Neural progenitor cell (in vitro differentiated cells): ENCODE data around the gene FAM83E.

Source experiments
- CTCF ChIP-seq: fragments of 200-600 bp; sonication (generic); IDR thresholded peaks from 2 replicates; pipeline ENCODE4 v1.5.1; 2017; ENCODE audit warnings: antibody characterized with exemption, mild to moderate bottlenecking
- EZH2 ChIP-seq: fragments of 200-600 bp; sonication (generic); IDR thresholded peaks from 2 replicates; pipeline ENCODE4 v1.6.1; 2017; ENCODE audit warnings: antibody characterized with exemption, mild to moderate bottlenecking, moderate library complexity
- EZH2phosphoT487 ChIP-seq: fragments of 200-600 bp; sonication (generic); IDR thresholded peaks from 2 replicates; pipeline ENCODE4 v1.6.1; 2017; ENCODE audit warnings: antibody characterized with exemption

- no peak for TF ChIP-seq EZH2
- TF ChIP-seq CTCF, result peak; percentile 83
- TF ChIP-seq EZH2phosphoT487, result no peak
These were observed 31.3 kb upstream of the FAM83E start, which contains the start of gene CA11 for GRCh38 chr19:48646001-48646721.
